H1 (cell line): ENCODE data around the gene MLLT6. TPM values are rescaled to one million over a fixed set of nuclear protein-coding genes. Genes with fewer than 3 reads are reported as not detected.

Experiments used
- CTCF ChIA-PET: fragments of 300-600 bp; sonication (Branson Sonifier 250); formaldehyde crosslinking; loops from one replicate; lab custom pipeline; 2021; ENCODE audit not compliant: partially characterized antibody; lab: Charles Lee
- POLR2A ChIA-PET: fragments of 300-600 bp; sonication (Branson Sonifier 250); formaldehyde crosslinking; loops from one replicate; lab custom pipeline; 2021; ENCODE audit warnings: inconsistent platforms; ENCODE audit not compliant: partially characterized antibody; lab: Charles Lee
- DNase-seq, 2 experiments: peaks; one replicate each; pipeline versions ENCODE4 v3.0.0 to v3.0.0-alpha.2; 2010 to 2022; ENCODE audit warnings: low spot score in 2 of 2, low read depth in 1 of 2, mixed read lengths in 1 of 2
- FAIRE-seq: peaks from 2 replicates; lab custom pipeline; 2011; peaks lifted over from hg19 to GRCh38; lab: Jason Lieb, UNC
- H2AFZ ChIP-seq: 2 replicates; pipeline ENCODE4 v1.8.1; 2012; ENCODE audit warnings: low read length, inconsistent platforms
- H2AK5ac ChIP-seq: 2 replicates; pipeline ENCODE4 v1.6.1; 2013; ENCODE audit warnings: low read depth, low read length
- H2BK120ac ChIP-seq: replicated peaks from 2 replicates; pipeline ENCODE3; 2013; ENCODE audit warnings: low read depth, low read length, inconsistent platforms
- H2BK12ac ChIP-seq: 2 replicates; pipeline ENCODE4 v1.6.1; 2013; ENCODE audit warnings: low read depth, low read length
- H2BK15ac ChIP-seq: 2 replicates; pipeline ENCODE4 v1.6.1; 2013; ENCODE audit warnings: low read length
- H2BK20ac ChIP-seq: 2 replicates; pipeline ENCODE4 v1.6.1; 2013; ENCODE audit warnings: low read length
- H2BK5ac ChIP-seq: 2 replicates; pipeline ENCODE4 v1.6.1; 2013; ENCODE audit warnings: low read depth, low read length
- H3K14ac ChIP-seq: 2 replicates; pipeline ENCODE4 v1.6.1; 2013; ENCODE audit warnings: inconsistent platforms; ENCODE audit not compliant: insufficient read length
- H3K18ac ChIP-seq: 2 replicates; pipeline ENCODE4 v1.6.1; 2013; ENCODE audit warnings: low read length; ENCODE audit errors: extremely low read depth
- H3K23ac ChIP-seq: 2 replicates; pipeline ENCODE4 v1.6.1; 2013; ENCODE audit warnings: inconsistent platforms; ENCODE audit not compliant: insufficient read length
- H3K23me2 ChIP-seq: 2 replicates; pipeline ENCODE4 v1.6.1; 2013; ENCODE audit warnings: low read depth, low read length
- H3K27ac ChIP-seq: 2 replicates; pipeline ENCODE4 v1.6.1; 2011; ENCODE audit warnings: low read depth, low read length, inconsistent platforms
- H3K27me3 ChIP-seq, 4 experiments: replicated peaks in 1 of 4; 1 replicate in 1 of 4; 2 replicates in 3 of 4; pipeline versions ENCODE4 v1.6.1 to v1.8.1; 2011 to 2013; ENCODE audit warnings: low read length in 3 of 4, mild to moderate bottlenecking in 3 of 4, inconsistent platforms in 2 of 4, mixed read lengths in 2 of 4, moderate library complexity in 1 of 4; ENCODE audit not compliant: control insufficient read depth in 3 of 4, insufficient read depth in 3 of 4; ENCODE audit errors: extremely low read depth in 1 of 4
- H3K36me3 ChIP-seq, 4 experiments: 2 replicates each; pipeline versions ENCODE4 v1.6.1 to v1.8.1; 2011 to 2013; ENCODE audit warnings: mild to moderate bottlenecking in 4 of 4, low read length in 3 of 4, moderate library complexity in 2 of 4, control low read depth in 1 of 4, inconsistent platforms in 1 of 4; ENCODE audit not compliant: insufficient read depth in 4 of 4, control insufficient read depth in 2 of 4
- H3K4ac ChIP-seq: replicated peaks from 2 replicates; pipeline ENCODE3; 2013; ENCODE audit warnings: low read length, low read depth, mixed read lengths, inconsistent platforms; ENCODE audit not compliant: insufficient read length
- H3K4me1 ChIP-seq, 4 experiments: replicated peaks in 1 of 4; 1 replicate in 1 of 4; 2 replicates in 3 of 4; pipeline versions ENCODE4 v1.6.1 to v1.8.1; 2011 to 2013; ENCODE audit warnings: low read length in 3 of 4, inconsistent platforms in 2 of 4, mixed read lengths in 1 of 4; ENCODE audit not compliant: insufficient read depth in 4 of 4, control insufficient read depth in 3 of 4
- H3K4me2 ChIP-seq, 2 experiments: 2 replicates each; pipeline versions ENCODE4 v1.6.1 to v1.8.1; 2011 to 2013; ENCODE audit warnings: low read depth in 2 of 2, low read length in 2 of 2, control low read depth in 1 of 2, inconsistent platforms in 1 of 2, mild to moderate bottlenecking in 1 of 2; ENCODE audit not compliant: insufficient read depth in 1 of 2
- H3K4me3 ChIP-seq, 4 experiments: fragments of 200-600, 300-600 bp in 1 of 4; sonication (generic), shearing (Covaris generic), sonication (Bioruptor Twin) in 1 of 4; 2 replicates each; pipeline versions ENCODE4 v1.5.1 to v1.8.1; 2011 to 2016; ENCODE audit warnings: low read length in 4 of 4, low read depth in 3 of 4, control low read depth in 2 of 4, inconsistent platforms in 2 of 4, mild to moderate bottlenecking in 2 of 4, mixed read lengths in 1 of 4, moderate library complexity in 1 of 4; ENCODE audit not compliant: insufficient read depth in 2 of 4; ENCODE audit errors: extremely low read depth in 1 of 4
- H3K56ac ChIP-seq: replicated peaks from 2 replicates; pipeline ENCODE3; 2013; ENCODE audit warnings: low read depth, mild to moderate bottlenecking, mixed read lengths, low read length, inconsistent platforms; ENCODE audit not compliant: insufficient read length
- H3K79me1 ChIP-seq: 2 replicates; pipeline ENCODE4 v1.6.1; 2013; ENCODE audit warnings: low read depth, low read length, control low read depth
- H3K79me2 ChIP-seq, 2 experiments: 2 replicates each; pipeline versions ENCODE4 v1.6.1 to v1.8.1; 2012 to 2013; ENCODE audit warnings: low read length in 2 of 2, mild to moderate bottlenecking in 2 of 2, inconsistent platforms in 1 of 2; ENCODE audit not compliant: insufficient read depth in 2 of 2, control insufficient read depth in 1 of 2
- H3K9ac ChIP-seq, 4 experiments: replicated peaks in 1 of 4; 1 replicate in 1 of 4; 2 replicates in 3 of 4; pipeline versions ENCODE4 v1.6.1 to v1.8.1; 2011 to 2013; ENCODE audit warnings: low read depth in 3 of 4, low read length in 3 of 4, control low read depth in 2 of 4, mild to moderate bottlenecking in 2 of 4, moderate library complexity in 2 of 4, inconsistent platforms in 1 of 4; ENCODE audit errors: extremely low read depth in 1 of 4
- H3K9me3 ChIP-seq, 2 experiments: 2 replicates each; pipeline versions ENCODE4 v1.6.1 to v1.8.1; 2012 to 2013; ENCODE audit warnings: mild to moderate bottlenecking in 2 of 2, moderate library complexity in 2 of 2, control low read depth in 1 of 2, inconsistent platforms in 1 of 2, low read depth in 1 of 2, low read length in 1 of 2, mixed read lengths in 1 of 2; ENCODE audit not compliant: insufficient read depth in 2 of 2
- H4K20me1 ChIP-seq, 2 experiments: replicated peaks in 1 of 2; 2 replicates each; pipeline versions ENCODE3 to v1.8.1; 2011 to 2013; ENCODE audit warnings: inconsistent platforms in 2 of 2, low read length in 2 of 2, mild to moderate bottlenecking in 1 of 2; ENCODE audit not compliant: insufficient read depth in 2 of 2, control insufficient read depth in 1 of 2
- H4K5ac ChIP-seq: 2 replicates; pipeline ENCODE4 v1.6.1; 2013; ENCODE audit warnings: low read length, low read depth, mixed read lengths, inconsistent platforms; ENCODE audit not compliant: insufficient read length
- H4K8ac ChIP-seq: 2 replicates; pipeline ENCODE4 v1.8.0; 2013; ENCODE audit warnings: mild to moderate bottlenecking, moderate library complexity, low read length, inconsistent platforms; ENCODE audit not compliant: insufficient read depth; ENCODE audit errors: extremely low read depth
- H4K91ac ChIP-seq: replicated peaks from 2 replicates; pipeline ENCODE3; 2013; ENCODE audit warnings: low read length, mixed read lengths, inconsistent platforms; ENCODE audit not compliant: insufficient read length
- ATF3 ChIP-seq: IDR thresholded peaks from 2 replicates; pipeline ENCODE4 v1.6.1; 2011; ENCODE audit warnings: low read depth, mild to moderate bottlenecking, low read length; ENCODE audit not compliant: insufficient read depth
- CBX5 ChIP-seq: fragments of 300-800, 300-1000 bp; sonication (generic); IDR thresholded peaks from 2 replicates; pipeline ENCODE4 v1.7.1; 2016; ENCODE audit warnings: antibody characterized with exemption, low read length, low read depth
- FOSL1 ChIP-seq: IDR thresholded peaks from 2 replicates; pipeline ENCODE4 v1.6.1; 2011; ENCODE audit warnings: mild to moderate bottlenecking, low read depth, low read length, moderate library complexity; ENCODE audit not compliant: insufficient read depth
- KDM4A ChIP-seq: IDR thresholded peaks from one replicate; pipeline ENCODE4 v1.7.1; 2012; ENCODE audit warnings: low read depth, mild to moderate bottlenecking, moderate library complexity, low read length, inconsistent platforms; ENCODE audit not compliant: severe bottlenecking
- NANOG ChIP-seq: IDR thresholded peaks from 2 replicates; pipeline ENCODE4 v1.6.1; 2011; ENCODE audit warnings: low read length, low read depth, mild to moderate bottlenecking, inconsistent platforms; ENCODE audit not compliant: insufficient read depth, poor library complexity, severe bottlenecking
- RXRA ChIP-seq: IDR thresholded peaks from 2 replicates; pipeline ENCODE4 v1.6.1; 2011; ENCODE audit warnings: low read depth, mild to moderate bottlenecking, low read length, moderate library complexity; ENCODE audit not compliant: insufficient read depth
- SIN3A ChIP-seq, 2 experiments: IDR thresholded peaks in 1 of 2; conservative IDR thresholded peaks in 1 of 2; 2 replicates each; pipeline ENCODE4 v1.6.1; 2011 to 2012; ENCODE audit warnings: low read length in 2 of 2, improper control_type of control experiment in 1 of 2, low read depth in 1 of 2, mild to moderate bottlenecking in 1 of 2
- SIRT6 ChIP-seq: IDR thresholded peaks from one replicate; pipeline ENCODE4 v1.7.1; 2012; ENCODE audit warnings: low read length, inconsistent platforms
- SP2 ChIP-seq: IDR thresholded peaks from 2 replicates; pipeline ENCODE4 v1.6.1; 2012; ENCODE audit warnings: mild to moderate bottlenecking, low read length, inconsistent platforms
- TAF1 ChIP-seq: IDR thresholded peaks from 2 replicates; pipeline ENCODE4 v1.6.1; 2011; ENCODE audit warnings: mild to moderate bottlenecking, low read depth, low read length
- TAF7 ChIP-seq: optimal IDR thresholded peaks from 2 replicates; pipeline ENCODE3; 2011; ENCODE audit warnings: low read depth, mild to moderate bottlenecking, inconsistent platforms, low read length, moderate library complexity, borderline replicate concordance
- TEAD4 ChIP-seq: IDR thresholded peaks from 2 replicates; pipeline ENCODE4 v1.6.1; 2012; ENCODE audit warnings: low read depth, low read length, inconsistent platforms, mixed read lengths
- YY1 ChIP-seq: IDR thresholded peaks from 2 replicates; pipeline ENCODE4 v1.6.1; 2011; ENCODE audit warnings: low read depth, mild to moderate bottlenecking, low read length
- ZNF274 ChIP-seq: IDR thresholded peaks from 2 replicates; pipeline ENCODE4 v1.7.0; 2012; ENCODE audit warnings: low read length, borderline replicate concordance; ENCODE audit errors: extremely low read depth
- WGBS, 2 experiments: shearing (Covaris generic) in 1 of 2; methylation state at CpG; one replicate each; pipeline versions ENCODE4 v1.1.6 to v1.1.7; 2013 to 2015; ENCODE audit warnings: low lambda C conversion rate in 2 of 2, mixed read lengths in 2 of 2, inconsistent platforms in 1 of 2, low coverage in 1 of 2, missing lambda C conversion rate in 1 of 2; ENCODE audit not compliant: insufficient replicate concordance in 2 of 2, insufficient coverage in 1 of 2, insufficient read length in 1 of 2; ENCODE audit errors: extremely low coverage in 1 of 2, missing lambda C conversion rate in 1 of 2; 5-methylcytosine and 5-hydroxymethylcytosine counted together
- polyA plus RNA-seq, 7 experiments: library from polyadenylated mRNA; depleted of rRNA in 3 of 7; stranded (reverse) in 5 of 7; unstranded in 2 of 7; fragments of >200 nt in 5 of 7; fragments of 200-250 nt in 2 of 7; gene quantifications; 1 replicate in 5 of 7; 2 replicates in 1 of 7; 4 replicates in 1 of 7; pipeline versions ENCODE4 v1.2.1 to v1.2.3, GENCODE V29; 2011 to 2013; ENCODE audit warnings: missing spikeins in 2 of 7, mixed read lengths in 2 of 7
- total RNA-seq: library from RNA; stranded (reverse); fragmentation: NEBNext Ultra II Directional; extraction: Animal tissue kit (Norgen Biotek cat#: 25700); gene quantifications from 2 replicates; pipeline ENCODE4 v1.2.1, GENCODE V29; 2021

Gene MLLT6
- total and polyA plus RNA-seq, 2 of the 8 experiments (the other 6 are each of a cell fraction or from before 2014, with no cell fraction given): 6.5 to 8.0 TPM

GRCh38 chr17:38687286-38687685 is 17.8 kb upstream of the MLLT6 start:
- Histone ChIP-seq H3K27ac (no peak overlapping the region), H2BK120ac (no peak overlapping the region), H3K36me3 (no peaks in the 10 kb centered on the region), H2AK5ac (no peak overlapping the region), H2BK12ac (no peak overlapping the region), H3K4me1 (no peaks in the 10 kb centered on the region), H3K9me3 (no peaks in the 10 kb centered on the region), H3K14ac (no peak overlapping the region), H2BK15ac (no peak overlapping the region), H3K79me2 (no peaks in the 10 kb centered on the region), H3K27me3 (peaks cover 0 to 10% (median 3%) of the 10 kb centered on the region in 4 experiments; a peak in 2 of 7 replicates), H3K56ac (no peak overlapping the region), H2AFZ (no peak overlapping the region), H3K18ac (no peak overlapping the region), H3K9ac (no peak overlapping the region), H4K20me1 (no peaks in the 10 kb centered on the region), H3K79me1 (no peaks in the 10 kb centered on the region), H3K4ac (no peak overlapping the region), H2BK20ac (no peak overlapping the region), H3K4me3 (no peak overlapping the region), H2BK5ac (no peak overlapping the region), H4K8ac (no peak overlapping the region), H3K4me2 (no peak overlapping the region), H4K91ac (no peak overlapping the region), H3K23ac (no peak overlapping the region), H3K23me2 (no peaks in the 10 kb centered on the region), H4K5ac (no peak overlapping the region)
- WGBS, 2 experiments: 87% methylated on average over 5 of the region's 5 CpGs; no CpG with 5 or more reads in 1 of the 2 experiments
- ChIA-PET CTCF (interaction anchor here (0.7 to 14.5 kb wide), 10 partner anchors 6 to 58 kb away, joined by 3 to 141 read pairs (median 4); no protein-coding TSS in a partner anchor), POLR2A (interaction anchor here (0.6 to 1.3 kb wide), 3 partner anchors 10 to 196 kb away, joined by 3 to 4 read pairs (median 3); no protein-coding TSS in a partner anchor)
- DNase-seq (no peak), FAIRE-seq (no peak)
- TF ChIP-seq KDM4A (no peak), FOSL1 (no peak), TAF7 (no peak), SP2 (no peak), ZNF274 (no peak), TAF1 (no peak), SIRT6 (no peak), ATF3 (no peak), SIN3A (conservative IDR thresholded peaks at IDR 0.05 in 1 of 2, IDR thresholded peaks at IDR 0.05 in 1 of 2; ENCODE audit: low read depth in 1 of 2, low read length in 2 of 2) (no peak), NANOG (no peak), YY1 (no peak), CBX5 (no peak), TEAD4 (no peak), RXRA (no peak)
